Adrenal gland (tissue), 12 donors: ENCODE data around the gene DRAP1. TPM values are rescaled to one million over a fixed set of nuclear protein-coding genes. Genes with fewer than 3 reads are reported as not detected.

Source experiments
- DNase-seq, 7 donors: peaks; one replicate each; pipeline ENCODE4 v3.0.0-alpha.2; 2019 to 2020
- H3K27ac ChIP-seq, 5 donors: fragments of 200-600 bp; sonication (generic) in 4 of 5; 1 replicate in 3 of 5; 2 replicates in 2 of 5; pipeline versions ENCODE4 v1.5.1 to v1.8.0; 2016 to 2020; ENCODE audit warnings: mild to moderate bottlenecking in 1 of 5
- H3K27me3 ChIP-seq: fragments of 200-600 bp; 2 replicates; pipeline ENCODE4 v1.8.0; 2021
- H3K36me3 ChIP-seq, 2 donors: fragments of 200-600 bp; replicated peaks in 1 of 2; 1 replicate in 1 of 2; 2 replicates in 1 of 2; pipeline versions ENCODE4 v1.5.1 to v1.8.0; 2018 to 2022
- H3K4me1 ChIP-seq, 2 donors: fragments of 200-600 bp; replicated peaks in 1 of 2; 1 replicate in 1 of 2; 2 replicates in 1 of 2; pipeline versions ENCODE4 v1.5.1 to v1.8.0; 2018 to 2021
- H3K4me3 ChIP-seq, 4 donors: fragments of 200-600 bp; sonication (generic) in 3 of 4; one replicate each; pipeline ENCODE4 v1.5.1; 2016 to 2018
- H3K9me3 ChIP-seq, 3 donors: fragments of 200-600 bp; sonication (generic) in 1 of 3; replicated peaks in 1 of 3; 1 replicate in 2 of 3; 2 replicates in 1 of 3; pipeline versions ENCODE4 v1.5.1 to v1.8.0; 2016 to 2021
- POLR2A ChIP-seq, 2 donors: fragments of 450-650 bp; IDR thresholded peaks; one replicate each; pipeline ENCODE4 v1.6.1; 2017; ENCODE audit warnings: antibody characterized with exemption in 2 of 2, mild to moderate bottlenecking in 2 of 2, moderate library complexity in 1 of 2
- WGBS, 4 donors: extraction: QIAGEN DNeasy Blood & Tissue Kit in 2 of 4; methylation state at CpG; one replicate each; pipeline versions ENCODE4 v1.1.5 to v1.1.7; 2013 to 2017; 5-methylcytosine and 5-hydroxymethylcytosine counted together
- intact Hi-C, 2 donors: fragments of 100-400 bp; cut with DNase I; formaldehyde crosslinking; loops; one replicate each; pipeline versions ENCODE4 v1.14.1 to v1.15.0; 2022 to 2023
- polyA plus RNA-seq, 3 donors: library from polyadenylated mRNA; stranded (reverse); fragments of 200-250 nt in 2 of 3; fragments of 350-450 nt in 1 of 3; fragmentation: Illumina TruSeq in 1 of 3; extraction: RNeasy Lipid Tissue Mini Kit (QIAGEN cat#74804) in 1 of 3; gene quantifications; one replicate each; pipeline ENCODE4 v1.2.3, GENCODE V29; 2013 to 2014
- total RNA-seq, 9 donors: library from RNA; depleted of rRNA in 4 of 9; stranded (reverse); fragments of >200 nt in 4 of 9; fragments of 120-200 nt in 1 of 9; fragmentation: NEBNext Ultra II Directional in 1 of 9; extraction: Animal tissue kit (Norgen Biotek cat#: 25700) in 1 of 9; gene quantifications; one replicate each; pipeline versions ENCODE4 v1.1.0 to v1.2.4, GENCODE V29; 2013 to 2023
- TF ChIP-seq, protein P1 (sequence below), 6 experiments: fragments of 450-650 bp in 4 of 6; fragments of 200-600 bp in 2 of 6; sonication (generic) in 1 of 6; IDR thresholded peaks; 1 replicate in 5 of 6; 2 replicates in 1 of 6; pipeline versions ENCODE4 v1.5.1 to v1.8.0; 2016 to 2021; ENCODE audit warnings: antibody characterized with exemption in 6 of 6, mild to moderate bottlenecking in 2 of 6, moderate library complexity in 1 of 6
- donor health status: healthy with polysubstance abuse.
- donor health status: Bipolar disorder and iron deficiency.
- donor health status: DM: yes; HTN: yes; CAD: no.
- donor health status: DM: no; HTN: no; CAD: no.
- donor health status: DM: no; HTN: no; CAD: no.
- donor health status: DM: yes; HTN: yes; CAD: no.

DRAP1 gene
- total and polyA plus RNA-seq, 12 donors, result 63.7 to 269 (median 94.9) TPM

GRCh38 chr11:65918211-65919140, 750 bp upstream of the DRAP1 start, which contains the start of gene C11orf68:
Gene C11orf68, minus strand, starts transcription at chr11:65919062. Its CDS starts 31 bp downstream, at chr11:65919031.
- H3K4me3 ChIP-seq, result peak within 1 kb of the TSS; percentile 82 to 96 (median 93)
- intact Hi-C loops, result no loop called here
- H3K27ac ChIP-seq, result peak within 1 kb of the TSS in 4 of 5 donors; percentile 81 to 100 (median 94)
- peaks cover 35 to 47% of the 10 kb centered on the region in 2 donors for H3K4me1 ChIP-seq
- WGBS, 4 donors, result 3 to 51% (median 8%) methylated on average over 5 to 77 of the region's 77 CpGs
- peaks cover 0 to 19% of the 10 kb centered on the region in 2 donors for H3K36me3 ChIP-seq
- peak in 5 of 7 donors; percentile 49 to 74 (median 62) for DNase-seq
- TF ChIP-seq, protein P1, sequence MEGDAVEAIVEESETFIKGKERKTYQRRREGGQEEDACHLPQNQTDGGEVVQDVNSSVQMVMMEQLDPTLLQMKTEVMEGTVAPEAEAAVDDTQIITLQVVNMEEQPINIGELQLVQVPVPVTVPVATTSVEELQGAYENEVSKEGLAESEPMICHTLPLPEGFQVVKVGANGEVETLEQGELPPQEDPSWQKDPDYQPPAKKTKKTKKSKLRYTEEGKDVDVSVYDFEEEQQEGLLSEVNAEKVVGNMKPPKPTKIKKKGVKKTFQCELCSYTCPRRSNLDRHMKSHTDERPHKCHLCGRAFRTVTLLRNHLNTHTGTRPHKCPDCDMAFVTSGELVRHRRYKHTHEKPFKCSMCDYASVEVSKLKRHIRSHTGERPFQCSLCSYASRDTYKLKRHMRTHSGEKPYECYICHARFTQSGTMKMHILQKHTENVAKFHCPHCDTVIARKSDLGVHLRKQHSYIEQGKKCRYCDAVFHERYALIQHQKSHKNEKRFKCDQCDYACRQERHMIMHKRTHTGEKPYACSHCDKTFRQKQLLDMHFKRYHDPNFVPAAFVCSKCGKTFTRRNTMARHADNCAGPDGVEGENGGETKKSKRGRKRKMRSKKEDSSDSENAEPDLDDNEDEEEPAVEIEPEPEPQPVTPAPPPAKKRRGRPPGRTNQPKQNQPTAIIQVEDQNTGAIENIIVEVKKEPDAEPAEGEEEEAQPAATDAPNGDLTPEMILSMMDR (IDR thresholded peaks at IDR 0.05), result no peak
- peak; percentile 48 to 71 for TF ChIP-seq POLR2A (IDR thresholded peaks at IDR 0.05)
- H3K27me3 ChIP-seq, result no peaks in the 10 kb centered on the region
- H3K9me3 ChIP-seq, result no peaks in the 10 kb centered on the region

DNA sequence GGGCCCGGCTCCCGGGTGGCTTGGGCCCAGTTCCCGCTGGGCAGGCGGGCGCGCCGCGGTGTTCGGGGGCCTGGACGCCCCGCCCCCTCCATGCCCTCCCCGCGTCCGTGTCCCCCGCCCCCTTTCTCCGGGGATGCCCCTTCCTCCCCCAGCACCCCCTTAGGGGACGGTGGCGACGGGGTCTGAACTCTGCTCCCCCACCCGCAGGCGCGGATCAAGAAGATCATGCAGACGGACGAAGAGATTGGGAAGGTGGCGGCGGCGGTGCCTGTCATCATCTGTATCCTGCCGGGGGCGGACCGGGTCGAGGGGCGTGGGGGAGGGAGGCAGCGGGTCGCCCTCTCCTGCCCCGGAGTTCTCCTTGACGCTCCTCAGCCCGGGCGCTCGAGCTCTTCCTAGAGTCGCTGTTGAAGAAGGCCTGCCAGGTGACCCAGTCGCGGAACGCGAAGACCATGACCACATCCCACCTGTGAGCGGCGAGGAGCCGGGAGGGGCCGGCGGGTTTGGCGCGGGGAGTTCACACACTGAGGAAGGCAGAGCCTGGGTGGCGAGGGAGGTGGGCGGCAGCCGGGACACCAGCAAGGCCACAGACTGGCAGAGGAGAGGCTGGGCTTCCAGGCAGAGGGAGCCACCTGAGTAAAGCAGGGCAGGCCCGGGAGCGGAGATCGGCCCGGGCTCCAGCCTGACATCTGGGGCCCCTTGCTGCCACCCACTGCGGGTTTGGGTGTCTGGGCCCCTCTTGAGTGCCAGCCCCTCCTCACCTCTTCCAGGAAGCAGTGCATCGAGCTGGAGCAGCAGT, 546 bp downstream of the DRAP1 start:
- Histone ChIP-seq H3K36me3 (peaks cover 0 to 19% of the 10 kb centered on the region in 2 donors), H3K27ac (peak overlapping the region in 4 of 5 donors; percentile 55 to 89 (median 73)), H3K9me3 (no peaks in the 10 kb centered on the region), H3K27me3 (no peaks in the 10 kb centered on the region), H3K4me3 (peak overlapping the region; percentile 79 to 94 (median 87)), H3K4me1 (peaks cover 35 to 47% of the 10 kb centered on the region in 2 donors)
- 0 to 4% (median 1%) methylated on average over 2 to 60 of the region's 60 CpGs for WGBS, 4 donors
- TF ChIP-seq, protein P1 (IDR thresholded peaks at IDR 0.05), result no peak
- no peak for TF ChIP-seq POLR2A (IDR thresholded peaks at IDR 0.05)
- DNase-seq, result peak in 6 of 7 donors; percentile 40 to 78 (median 64)
- intact Hi-C loops, result loop anchor here in 1 of 2 donors (5.0 kb wide), 1 partner anchor 38 kb away; no protein-coding TSS in a partner anchor

DNA sequence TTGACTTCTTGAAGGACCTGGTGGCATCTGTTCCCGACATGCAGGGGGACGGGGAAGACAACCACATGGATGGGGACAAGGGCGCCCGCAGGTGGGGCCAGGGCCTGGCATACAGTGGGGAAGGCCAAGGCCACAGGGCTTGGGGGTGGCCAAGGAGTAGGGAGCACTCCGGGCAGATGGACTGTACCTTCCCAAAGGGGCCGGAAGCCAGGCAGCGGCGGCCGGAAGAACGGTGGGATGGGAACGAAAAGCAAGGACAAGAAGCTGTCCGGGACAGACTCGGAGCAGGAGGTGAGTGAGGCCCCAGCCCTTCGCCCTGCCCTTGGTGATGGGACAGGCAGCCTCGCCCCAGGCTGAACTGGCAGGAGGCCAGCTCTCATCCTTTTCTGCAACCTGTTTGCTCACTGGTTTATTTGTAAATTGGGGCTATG, 1.2 kb downstream of the DRAP1 start:
- H3K27me3 ChIP-seq, result no peaks in the 10 kb centered on the region
- intact Hi-C loops, result loop anchor here in 1 of 2 donors (5.0 kb wide), 1 partner anchor 37 kb away; no protein-coding TSS in a partner anchor
- peak in 4 of 7 donors; percentile 32 to 64 (median 44) for DNase-seq
- H3K9me3 ChIP-seq, result no peaks in the 10 kb centered on the region
- 37 to 47% (median 41%) methylated on average over 13 to 15 of the region's 15 CpGs for WGBS, 4 donors
- no peak for TF ChIP-seq POLR2A (IDR thresholded peaks at IDR 0.05)
- TF ChIP-seq, protein P1 (IDR thresholded peaks at IDR 0.05), result no peak
- peaks cover 30 to 41% of the 10 kb centered on the region in 2 donors for H3K4me1 ChIP-seq
- H3K27ac ChIP-seq, result peak overlapping the region in 1 of 5 donors; percentile 89
- H3K4me3 ChIP-seq, result peak overlapping the region in 2 of 4 donors; percentile 79 to 94
- peaks cover 0 to 19% of the 10 kb centered on the region in 2 donors for H3K36me3 ChIP-seq
